GM19467 (cell line): ENCODE data around the gene EVI5L.

Experiments used
- ATAC-seq: cut with Tn5 transposase; IDR thresholded peaks from one replicate; pipeline ENCODE4 v1.9.1; 2021; ENCODE audit warnings: mild to moderate bottlenecking, moderate library complexity; ENCODE audit not compliant: unreplicated experiment

EVI5L gene

DNA sequence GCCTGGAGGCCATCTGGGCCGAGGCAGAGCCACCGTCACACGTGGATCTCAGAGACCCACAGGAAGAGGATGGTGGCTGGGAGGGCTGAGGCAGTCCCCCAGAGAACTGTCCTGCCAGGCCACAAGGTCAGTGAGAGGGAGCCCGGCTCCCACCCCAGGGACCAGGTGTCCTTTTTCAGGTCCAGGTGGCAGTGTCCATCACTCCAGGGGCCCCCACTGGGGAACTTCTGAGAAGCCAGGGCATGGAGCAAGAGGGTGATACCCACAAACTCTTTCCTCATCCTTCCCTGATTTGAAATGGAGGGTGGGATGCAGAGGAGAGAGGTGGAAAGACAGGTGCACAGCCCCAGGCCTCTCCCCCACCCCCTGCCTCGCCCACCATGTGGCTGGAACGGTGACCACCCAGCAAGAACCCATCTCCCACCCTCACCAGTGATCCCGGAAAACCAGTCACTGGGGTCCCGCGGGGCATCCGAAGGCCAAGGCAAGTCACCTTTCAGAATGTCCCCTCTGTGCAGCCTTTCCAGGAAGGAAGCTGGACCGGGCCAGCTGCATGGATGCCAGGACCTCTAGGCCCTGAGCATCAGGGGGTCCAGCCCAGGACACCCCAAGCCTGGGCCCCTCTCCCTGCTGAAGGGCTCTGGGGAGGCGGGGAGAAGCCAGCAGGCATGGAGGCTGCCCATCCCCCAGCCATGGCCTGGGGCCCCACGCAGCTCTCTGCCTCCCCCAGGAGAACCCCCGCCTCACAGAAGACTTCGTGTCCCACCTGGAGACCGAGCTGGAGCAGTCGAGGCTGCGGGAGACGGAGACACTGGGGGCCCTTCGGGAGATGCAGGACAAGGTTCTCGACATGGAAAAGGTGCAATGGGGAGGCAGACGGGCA is 30.1 kb downstream of the EVI5L start:
- no peak for ATAC-seq

DNA sequence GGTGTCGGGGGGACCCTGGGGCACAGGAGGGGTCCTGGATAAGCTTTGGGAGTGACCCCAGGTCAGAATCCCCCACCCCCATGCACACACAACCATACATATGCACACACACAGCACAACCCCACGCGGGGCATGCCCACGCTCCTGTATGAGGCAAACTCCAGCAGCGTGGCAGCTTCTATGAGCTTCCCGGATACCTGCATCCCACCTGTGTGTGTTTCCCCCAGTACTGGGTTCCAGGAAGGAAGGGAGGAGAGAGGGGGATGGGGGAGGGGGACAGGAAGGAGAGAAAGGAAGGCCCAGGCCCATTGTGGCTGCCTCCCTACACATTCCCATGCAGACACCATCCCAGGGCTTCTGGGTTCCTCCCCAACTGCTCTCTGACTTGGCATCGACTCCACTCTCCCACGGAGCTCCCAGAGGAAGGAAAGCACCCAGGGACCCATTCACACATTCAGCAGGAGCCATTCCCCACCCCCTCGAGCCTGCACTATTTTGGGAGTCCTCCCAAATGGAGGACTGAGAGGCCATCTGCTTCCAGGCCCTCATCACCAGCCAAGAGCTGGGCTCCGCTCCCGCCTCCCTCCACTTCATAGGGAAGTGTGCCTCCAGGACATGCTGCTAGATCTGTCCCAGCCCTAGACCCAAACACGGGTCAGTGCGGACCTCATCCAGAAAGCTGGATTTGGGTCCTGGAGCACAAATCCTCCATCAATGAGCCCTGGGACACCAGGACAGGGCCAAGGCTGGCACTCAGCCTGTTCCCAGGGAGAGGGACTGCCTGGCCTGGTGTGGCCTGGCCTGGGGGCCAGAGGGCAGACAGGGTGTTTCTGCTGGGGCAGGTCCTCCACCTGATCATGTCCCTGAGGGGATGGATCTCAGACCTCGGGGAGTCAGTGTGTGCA is 30.9 kb downstream of the EVI5L start:
- ATAC-seq = no peak

- ATAC-seq = no peak
Measured at GRCh38 chr19:7861619-7862412, 31.8 kb downstream of the EVI5L start.

DNA sequence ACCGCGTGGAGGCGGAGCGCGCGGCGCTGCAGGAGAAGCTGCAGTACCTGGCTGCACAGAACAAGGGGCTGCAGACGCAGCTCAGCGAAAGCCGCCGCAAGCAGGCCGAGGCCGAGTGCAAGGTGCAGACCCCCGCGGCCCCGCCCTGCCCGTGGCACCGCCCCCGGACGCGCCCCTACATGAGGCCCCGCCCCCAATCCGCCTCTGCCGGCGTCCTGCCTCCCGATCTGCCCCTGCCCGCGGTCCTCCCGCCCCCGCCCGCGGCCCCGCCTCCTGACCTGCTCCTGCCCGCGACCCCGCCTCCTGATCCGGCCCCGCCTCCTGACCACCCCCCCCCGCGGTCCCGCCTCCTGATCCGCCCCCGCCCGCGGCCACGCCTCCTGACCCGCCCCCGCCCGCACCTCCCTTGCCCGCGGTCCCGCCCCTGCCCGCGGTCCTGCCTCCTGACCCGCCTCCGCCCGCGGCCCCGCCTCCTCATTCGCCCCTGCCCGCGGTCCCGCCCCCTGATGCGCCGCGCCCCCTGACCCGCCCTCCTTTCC is 32.5 kb downstream of the EVI5L start:
- no peak for ATAC-seq

DNA sequence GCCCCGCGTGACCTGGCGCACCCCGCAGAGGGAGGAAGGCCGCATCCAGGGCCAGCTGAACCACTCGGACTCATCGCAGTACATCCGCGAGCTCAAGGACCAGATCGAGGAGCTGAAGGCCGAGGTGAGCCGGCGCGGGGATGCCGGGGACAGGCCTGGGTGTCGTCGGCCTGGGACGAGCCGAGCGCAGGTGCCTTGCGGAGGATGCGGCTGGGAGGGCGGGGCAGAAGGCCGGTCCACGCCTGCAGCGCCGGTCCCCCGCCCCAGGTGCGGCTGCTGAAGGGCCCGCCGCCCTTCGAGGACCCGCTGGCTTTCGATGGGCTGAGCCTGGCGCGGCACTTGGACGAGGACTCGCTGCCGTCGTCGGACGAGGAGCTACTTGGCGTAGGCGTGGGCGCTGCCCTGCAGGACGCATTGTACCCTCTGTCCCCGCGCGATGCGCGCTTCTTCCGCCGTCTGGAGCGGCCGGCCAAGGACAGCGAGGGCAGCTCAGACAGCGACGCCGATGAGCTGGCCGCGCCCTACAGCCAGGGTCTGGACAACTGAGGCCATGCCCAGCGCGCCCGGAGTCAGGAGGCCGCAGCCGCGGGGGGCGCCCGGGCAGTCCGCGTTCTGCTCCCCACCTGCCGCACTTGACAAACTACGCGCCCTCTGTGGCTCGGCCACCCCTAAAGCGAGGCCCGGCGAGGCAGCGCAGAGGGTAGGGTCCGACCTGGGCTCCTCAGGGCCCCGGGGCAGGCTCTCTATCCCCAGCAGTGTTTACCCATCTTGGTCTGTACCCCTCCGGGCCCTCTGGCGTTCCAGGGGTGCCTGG is 33.3 kb downstream of the EVI5L start:
- no peak for ATAC-seq

- ATAC-seq = no peak
Measured at GRCh38 chr19:7863971-7864689, 34.1 kb downstream of the EVI5L start.

DNA sequence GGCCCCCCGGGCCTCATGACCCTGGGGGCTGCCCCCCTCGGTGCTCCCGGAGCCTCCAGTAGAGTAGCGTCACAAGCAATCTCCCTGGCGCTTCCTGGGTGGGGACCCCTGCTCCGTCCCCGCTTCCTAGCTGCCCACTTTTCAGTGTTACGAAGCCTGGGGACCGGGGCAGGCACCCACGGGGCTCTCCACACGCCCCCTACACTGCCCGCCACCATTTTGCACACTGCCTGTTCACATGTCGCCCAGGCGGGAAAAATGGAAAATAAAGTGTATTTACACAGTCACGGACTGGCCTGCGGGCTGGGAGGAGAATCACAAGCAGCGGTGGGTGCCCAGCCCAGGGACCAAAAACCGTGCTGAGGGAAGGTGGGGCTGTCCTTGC is 34.7 kb downstream of the EVI5L start:
- ATAC-seq = no peak

GRCh38 chr19:7865262-7865911 is 35.4 kb downstream of the EVI5L start:
- no peak for ATAC-seq

DNA sequence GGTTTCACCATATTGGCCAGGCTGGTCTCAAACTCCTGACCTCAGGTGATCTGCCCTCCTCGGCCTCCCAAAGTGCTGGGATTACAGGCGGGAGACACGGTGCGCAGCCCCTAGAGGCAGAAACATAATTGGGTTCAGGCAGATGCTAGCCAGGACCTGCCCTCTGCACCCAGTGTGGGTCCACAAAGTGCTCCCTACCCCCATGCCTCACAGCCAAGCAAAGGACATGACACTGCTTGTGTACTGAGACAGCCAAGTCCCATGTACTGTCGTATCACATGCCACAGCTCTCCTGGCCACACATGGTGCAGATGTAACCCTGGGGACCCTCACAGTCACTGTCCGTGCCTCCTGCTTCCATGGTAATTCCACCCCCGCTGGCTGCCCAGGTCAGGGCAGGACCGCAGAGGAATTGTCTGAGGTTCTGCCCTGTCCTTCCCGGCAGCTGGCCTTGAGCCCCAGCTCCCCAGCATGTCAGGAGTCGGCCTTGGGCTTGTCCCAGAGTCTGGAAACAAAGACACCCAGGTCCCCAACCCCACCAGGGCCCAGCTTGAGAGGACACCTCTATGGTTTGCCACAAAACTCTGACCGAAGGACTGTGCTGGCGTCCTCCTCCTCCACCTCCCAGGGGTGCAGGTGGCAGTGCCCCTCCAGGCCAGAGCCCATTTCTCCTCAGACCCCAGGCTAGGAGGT is 36.5 kb downstream of the EVI5L start:
- no peak for ATAC-seq

DNA sequence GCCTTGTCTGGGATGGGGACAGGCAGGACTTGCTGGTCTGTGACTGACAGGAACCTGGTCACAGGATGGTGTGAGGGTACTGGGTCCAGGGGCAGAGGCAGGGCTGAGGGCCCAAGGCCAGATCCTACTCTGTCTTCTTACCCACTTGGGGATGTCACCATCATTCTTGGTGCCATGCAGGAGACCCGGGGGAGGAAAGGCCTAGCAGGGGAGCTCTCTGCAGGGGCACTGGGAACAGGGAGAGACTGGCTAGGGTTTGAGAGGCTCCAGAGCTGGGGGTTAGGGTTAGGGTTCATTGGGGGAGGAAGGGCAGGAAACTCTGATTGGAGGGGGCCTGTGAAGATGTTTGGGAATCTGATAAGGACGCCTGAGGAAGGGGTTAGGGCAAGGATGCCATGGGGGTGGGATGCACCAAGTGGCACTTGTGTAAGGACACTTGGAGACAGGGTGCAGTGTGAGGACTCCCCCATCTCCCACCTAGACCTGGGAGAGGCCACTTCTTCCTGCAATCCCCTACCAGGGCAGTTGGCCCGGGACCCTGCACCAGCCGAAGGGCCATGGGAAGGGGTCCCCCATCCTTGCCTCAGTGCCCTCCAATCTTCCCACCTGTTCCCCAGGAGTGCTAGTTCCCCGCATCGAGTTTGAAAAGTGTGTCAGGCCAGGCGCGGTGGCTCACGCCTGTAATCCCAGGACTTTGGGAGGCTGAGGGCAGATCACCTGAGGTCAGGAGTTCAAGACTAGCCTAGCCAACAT is 37.2 kb downstream of the EVI5L start:
- no peak for ATAC-seq

DNA sequence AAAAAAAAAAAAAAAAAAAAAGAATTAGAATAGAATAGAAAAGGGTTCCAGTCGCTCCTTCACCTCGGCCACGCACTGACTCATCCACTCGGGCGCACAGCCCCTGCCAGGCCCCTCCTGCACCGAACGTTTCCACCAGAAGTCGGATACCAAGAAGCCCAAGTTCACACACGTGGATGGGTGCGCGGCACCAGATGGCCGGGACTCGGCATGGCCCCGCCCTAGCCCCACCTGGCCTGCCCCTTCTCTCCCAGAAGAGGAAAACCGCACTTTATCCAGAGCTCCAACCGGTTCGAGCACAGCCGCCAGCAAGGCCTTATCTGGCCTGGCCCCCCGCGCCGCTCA is 38.3 kb downstream of the EVI5L start:
- ATAC-seq = no peak

- peak; percentile 60 for ATAC-seq
Measured at GRCh38 chr19:7868671-7869452, 38.8 kb downstream of the EVI5L start.

DNA sequence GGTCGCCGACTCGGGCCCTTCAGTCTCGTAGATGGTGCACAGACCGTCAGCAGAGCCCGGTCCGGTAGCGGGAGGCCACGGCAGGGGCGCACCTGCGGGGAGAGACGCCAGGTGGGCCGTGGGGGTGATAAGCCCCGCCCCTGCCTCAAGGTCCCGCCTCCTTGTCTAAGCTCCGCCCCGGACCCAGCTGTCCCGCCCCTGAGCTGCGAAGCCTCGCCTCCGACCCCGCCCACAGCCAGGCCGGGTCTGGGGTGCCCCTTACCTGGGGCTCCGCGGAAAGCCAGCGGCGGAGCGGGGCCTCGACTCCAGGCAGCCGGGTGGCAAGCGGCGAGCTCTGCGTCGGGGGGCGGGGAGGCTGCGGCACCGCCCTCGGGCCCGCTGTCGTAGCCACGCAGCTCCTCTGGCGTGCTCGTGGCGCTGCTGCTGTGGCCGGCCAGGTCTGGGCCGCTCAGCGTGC is 39.5 kb downstream of the EVI5L start:
- ATAC-seq = peak; percentile 38

- no peak for ATAC-seq
Measured at GRCh38 chr19:7869910-7870511, 40.0 kb downstream of the EVI5L start.

- ATAC-seq = no peak
Measured at GRCh38 chr19:7870571-7871436, 40.8 kb downstream of the EVI5L start.
